IMR-90 (cell line): ENCODE results near the gene EZR. TPM values are rescaled to one million over a fixed set of nuclear protein-coding genes. Genes with fewer than 3 reads are reported as not detected.

Experiments used
- ATAC-seq: fragments of 200-7000 bp; cut with Tn5 transposase; 2 replicates; pipeline ENCODE4 v1.9.1; 2020; ENCODE audit warnings: low read depth, mild to moderate bottlenecking, moderate library complexity
- BruUV-seq: library from RNA; stranded (reverse); fragments of 400-500 nt; replicated peaks from 2 replicates; lab custom pipeline; 2021; lab: Mats Ljungman, UMichigan
- CTCF ChIA-PET: fragments of 300-600 bp; formaldehyde crosslinking; extraction: SDS; loops from one replicate; lab custom pipeline; 2021; ENCODE audit warnings: antibody characterized with exemption; lab: Yijun Ruan, JAX
- POLR2A ChIA-PET: fragments of 300-600 bp; sonication (Branson Sonifier 250); formaldehyde crosslinking; loops from one replicate; lab custom pipeline; 2022; ENCODE audit warnings: antibody characterized with exemption; ENCODE audit not compliant: unreplicated experiment; lab: Charles Lee
- DNase-seq: peaks from one replicate; pipeline ENCODE4 v3.0.0; 2013
- H2AFZ ChIP-seq: replicated peaks from 2 replicates; pipeline ENCODE3; 2013; ENCODE audit warnings: low read length, mild to moderate bottlenecking; ENCODE audit not compliant: poor library complexity
- H2AK5ac ChIP-seq: 2 replicates; pipeline ENCODE4 v1.6.1; 2013; ENCODE audit warnings: low read depth, low read length, inconsistent platforms
- H2AK9ac ChIP-seq: replicated peaks from 2 replicates; pipeline ENCODE3; 2013; ENCODE audit warnings: mild to moderate bottlenecking, low read depth, low read length, moderate library complexity; ENCODE audit not compliant: poor library complexity
- H2BK120ac ChIP-seq: 2 replicates; pipeline ENCODE4 v1.6.1; 2013; ENCODE audit warnings: low read depth, low read length, inconsistent platforms
- H2BK15ac ChIP-seq: 3 replicates; pipeline ENCODE4 v1.6.1; 2013; ENCODE audit warnings: low read depth, low read length, inconsistent platforms
- H2BK20ac ChIP-seq: 2 replicates; pipeline ENCODE4 v1.6.1; 2013; ENCODE audit warnings: low read depth, mild to moderate bottlenecking, inconsistent platforms, low read length, moderate library complexity
- H2BK5ac ChIP-seq: 2 replicates; pipeline ENCODE4 v1.6.1; 2013; ENCODE audit warnings: mild to moderate bottlenecking, low read depth, low read length, inconsistent platforms; ENCODE audit not compliant: poor library complexity, severe bottlenecking
- H3K14ac ChIP-seq: replicated peaks from 2 replicates; pipeline ENCODE4 v1.6.1; 2013; ENCODE audit warnings: low read depth, low read length, inconsistent platforms
- H3K18ac ChIP-seq: 2 replicates; pipeline ENCODE4 v1.6.1; 2013; ENCODE audit warnings: low read depth, low read length, control low read depth
- H3K23ac ChIP-seq: 2 replicates; pipeline ENCODE4 v1.6.1; 2013; ENCODE audit warnings: low read depth, low read length, inconsistent platforms
- H3K27ac ChIP-seq: 2 replicates; pipeline ENCODE4 v1.5.1; 2013; ENCODE audit warnings: mild to moderate bottlenecking, control low read depth, low read length; ENCODE audit not compliant: insufficient read depth
- H3K27me3 ChIP-seq: 2 replicates; pipeline ENCODE4 v1.6.1; 2013; ENCODE audit warnings: low read length; ENCODE audit not compliant: control insufficient read depth, insufficient read depth
- H3K36me3 ChIP-seq: 2 replicates; pipeline ENCODE4 v1.6.1; 2013; ENCODE audit warnings: low read length, mixed read lengths; ENCODE audit not compliant: control insufficient read depth, insufficient read depth
- H3K4ac ChIP-seq: 2 replicates; pipeline ENCODE4 v1.6.1; 2013; ENCODE audit warnings: low read depth, low read length, inconsistent platforms
- H3K4me1 ChIP-seq: 2 replicates; pipeline ENCODE4 v1.6.1; 2013; ENCODE audit warnings: low read length, mixed read lengths; ENCODE audit not compliant: control insufficient read depth, insufficient read depth
- H3K4me2 ChIP-seq: 2 replicates; pipeline ENCODE4 v1.6.1; 2013; ENCODE audit warnings: low read depth, mild to moderate bottlenecking, control low read depth, low read length, moderate library complexity
- H3K4me3 ChIP-seq: 2 replicates; pipeline ENCODE4 v1.5.1; 2013; ENCODE audit warnings: low read depth, mild to moderate bottlenecking, control low read depth, low read length, moderate library complexity; ENCODE audit not compliant: insufficient read depth
- H3K56ac ChIP-seq: 2 replicates; pipeline ENCODE4 v1.6.1; 2013; ENCODE audit warnings: low read length, inconsistent platforms; ENCODE audit not compliant: insufficient read depth; ENCODE audit errors: extremely low read depth
- H3K79me1 ChIP-seq, 2 experiments: 2 replicates each; pipeline ENCODE4 v1.6.1; 2013; ENCODE audit warnings: low read length in 2 of 2, inconsistent platforms in 1 of 2, low read depth in 1 of 2
- H3K9ac ChIP-seq: 2 replicates; pipeline ENCODE4 v1.6.1; 2013; ENCODE audit warnings: low read depth, low read length, control low read depth
- H3K9me1 ChIP-seq: 2 replicates; pipeline ENCODE4 v1.6.1; 2013; ENCODE audit warnings: low read length, inconsistent platforms; ENCODE audit not compliant: insufficient read depth
- H3K9me3 ChIP-seq: 2 replicates; pipeline ENCODE4 v1.6.1; 2013; ENCODE audit warnings: low read length; ENCODE audit not compliant: control insufficient read depth, insufficient read depth
- H4K20me1 ChIP-seq: 2 replicates; pipeline ENCODE4 v1.6.1; 2013; ENCODE audit warnings: low read length, inconsistent platforms; ENCODE audit not compliant: insufficient read depth
- H4K5ac ChIP-seq: 2 replicates; pipeline ENCODE4 v1.6.1; 2013; ENCODE audit warnings: mild to moderate bottlenecking, low read depth, low read length, control low read depth
- H4K8ac ChIP-seq, 2 experiments: 2 replicates each; pipeline ENCODE4 v1.6.1; 2013; ENCODE audit warnings: low read depth in 2 of 2, low read length in 2 of 2, control low read depth in 1 of 2, inconsistent platforms in 1 of 2
- H4K91ac ChIP-seq: 2 replicates; pipeline ENCODE4 v1.6.1; 2013; ENCODE audit warnings: low read depth, low read length, inconsistent platforms; ENCODE audit not compliant: insufficient read depth
- BHLHE40 ChIP-seq: fragments of 150-350 bp; IDR thresholded peaks from 2 replicates; pipeline ENCODE4 v1.6.1; 2016; ENCODE audit warnings: mild to moderate bottlenecking, low read depth, low read length
- CEBPB ChIP-seq: IDR thresholded peaks from 2 replicates; pipeline ENCODE4 v1.6.1; 2012; ENCODE audit warnings: low read depth, low read length, improper control_type of control experiment
- CHD1 ChIP-seq: IDR thresholded peaks from 2 replicates; pipeline ENCODE4 v1.6.1; 2012; ENCODE audit warnings: low read depth, low read length, improper control_type of control experiment
- FOS ChIP-seq: fragments of 150-350 bp; IDR thresholded peaks from 2 replicates; pipeline ENCODE4 v1.6.1; 2016; ENCODE audit warnings: low read depth, low read length
- MAFK ChIP-seq: IDR thresholded peaks from 2 replicates; pipeline ENCODE4 v1.6.1; 2012; ENCODE audit warnings: low read depth, low read length, improper control_type of control experiment
- MAZ ChIP-seq: IDR thresholded peaks from 2 replicates; pipeline ENCODE4 v1.6.1; 2012; ENCODE audit warnings: low read depth, mild to moderate bottlenecking, low read length, improper control_type of control experiment, moderate library complexity, borderline replicate concordance
- MXI1 ChIP-seq: IDR thresholded peaks from 2 replicates; pipeline ENCODE4 v1.6.1; 2012; ENCODE audit warnings: low read depth, mild to moderate bottlenecking, low read length, moderate library complexity, borderline replicate concordance
- NFE2L2 ChIP-seq: fragments of 150-350 bp; IDR thresholded peaks from 2 replicates; pipeline ENCODE4 v1.6.1; 2016; ENCODE audit warnings: low read depth, mild to moderate bottlenecking, low read length
- POLR2A ChIP-seq: IDR thresholded peaks from 2 replicates; pipeline ENCODE4 v1.6.1; 2012; ENCODE audit warnings: mild to moderate bottlenecking, low read depth, low read length
- RAD21 ChIP-seq: IDR thresholded peaks from 2 replicates; pipeline ENCODE4 v1.6.1; 2012; ENCODE audit warnings: low read length, improper control_type of control experiment
- RCOR1 ChIP-seq: IDR thresholded peaks from 2 replicates; pipeline ENCODE4 v1.6.1; 2012; ENCODE audit warnings: mild to moderate bottlenecking, low read length, improper control_type of control experiment; ENCODE audit not compliant: insufficient replicate concordance
- RFX5 ChIP-seq: IDR thresholded peaks from 2 replicates; pipeline ENCODE4 v1.8.0; 2012; ENCODE audit warnings: low read depth, mild to moderate bottlenecking, low read length, moderate library complexity
- SMC3 ChIP-seq: fragments of 150-350 bp; IDR thresholded peaks from 2 replicates; pipeline ENCODE4 v1.6.1; 2016; ENCODE audit warnings: low read depth, mild to moderate bottlenecking, antibody characterized with exemption, low read length, moderate library complexity
- USF2 ChIP-seq: fragments of 150-350 bp; IDR thresholded peaks from 2 replicates; pipeline ENCODE4 v1.6.1; 2017; ENCODE audit warnings: mild to moderate bottlenecking, antibody characterized with exemption, low read length, low read depth
- WGBS, 2 experiments: methylation state at CpG; one replicate each; pipeline versions ENCODE4 v1.1.5 to v1.1.7; 2013; ENCODE audit warnings: missing lambda C conversion rate in 2 of 2; ENCODE audit not compliant: insufficient read length in 1 of 2; ENCODE audit errors: extremely low coverage in 2 of 2; 5-methylcytosine and 5-hydroxymethylcytosine counted together
- dilution Hi-C: fragments of 300-500 bp; cut with HindIII; formaldehyde crosslinking; loops from one replicate; pipeline ENCODE4 v1.14.3; 2018; ENCODE audit warnings: low sequenced_read_pairs; ENCODE audit not compliant: unreplicated experiment
- in situ Hi-C: fragments of 300-500 bp; cut with MboI; formaldehyde crosslinking; loops from 3 replicates; pipeline ENCODE4 v1.14.3; 2019; ENCODE audit warnings: low sequenced_read_pairs, inconsistent platforms, mixed read lengths
- intact Hi-C: fragments of 100-400 bp; cut with micrococcal nuclease; formaldehyde crosslinking; loops from 2 replicates; pipeline ENCODE4 v1.10.0; 2022
- polyA plus RNA-seq, 3 experiments: library from polyadenylated mRNA; depleted of rRNA; stranded (reverse); fragments of >200 nt; gene quantifications; 2 replicates each; pipeline ENCODE4 v1.2.3, GENCODE V29; 2012; ENCODE audit warnings: low replicate concordance in 1 of 3
- total RNA-seq: library from RNA; depleted of rRNA; stranded (reverse); fragments of >200 nt; gene quantifications from 2 replicates; pipeline ENCODE4 v1.2.3, GENCODE V29; 2012
- TF ChIP-seq, protein P1 (sequence below): fragments of 150-350 bp; IDR thresholded peaks from 2 replicates; pipeline ENCODE4 v1.6.1; 2016; ENCODE audit warnings: low read depth, mild to moderate bottlenecking, low read length, moderate library complexity, borderline replicate concordance
- TF ChIP-seq, protein P2 (sequence below): conservative IDR thresholded peaks from 2 replicates; pipeline ENCODE4 v1.5.1; 2012; ENCODE audit warnings: mild to moderate bottlenecking, low read depth, low read length, improper control_type of control experiment

EZR gene
- total and polyA plus RNA-seq, 2 of the 4 experiments (the other 2 are of a cell fraction) = 83.8 to 145 TPM

DNA sequence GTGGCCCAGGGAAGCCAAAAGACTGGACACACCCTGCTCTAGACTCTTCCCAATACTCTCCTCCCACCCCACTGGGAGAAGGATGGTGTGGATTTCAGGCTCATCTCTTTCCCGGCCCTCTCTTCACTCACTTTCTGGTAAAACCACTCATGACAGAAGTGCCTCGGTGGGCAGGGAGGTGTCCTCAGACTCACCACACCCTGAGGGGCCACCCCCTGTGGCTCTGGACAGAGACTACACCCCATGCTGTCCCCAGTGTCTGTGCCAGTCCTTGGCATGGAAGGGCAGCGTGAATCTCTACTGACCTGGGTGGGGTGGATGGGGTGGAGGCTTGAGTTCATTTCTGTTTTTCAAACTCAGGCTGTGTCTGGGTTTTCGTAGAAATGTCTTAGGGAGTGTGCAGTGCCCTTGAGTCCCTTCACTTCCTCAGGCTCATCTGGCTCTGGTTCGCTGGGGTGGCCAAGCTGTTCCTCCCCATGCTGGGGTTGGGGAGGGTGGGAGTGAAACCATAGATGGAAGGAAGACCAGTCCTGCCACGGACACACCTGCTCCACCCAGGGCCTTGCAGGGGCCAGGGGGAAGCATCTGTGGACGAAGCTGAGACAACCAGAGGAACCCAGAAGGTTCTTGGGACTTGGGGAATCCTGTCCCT, 59.1 kb downstream of the EZR start:
- H3K4me2 ChIP-seq = no peak overlapping the region
- H2BK15ac ChIP-seq = no peak overlapping the region
- H3K36me3 ChIP-seq = peaks cover 2% of the 10 kb centered on the region; the same call in 1 of the 2 replicates
- H4K91ac ChIP-seq = no peak overlapping the region
- no peak overlapping the region for H4K8ac ChIP-seq
- ChIA-PET CTCF (interaction anchor here (0.6 kb wide), 1 partner anchor 69 kb away, joined by 3 read pairs; no protein-coding TSS in a partner anchor), POLR2A (no interaction called here)
- no peak overlapping the region for H3K4ac ChIP-seq
- no peaks in the 10 kb centered on the region for H3K9me3 ChIP-seq
- H3K9ac ChIP-seq = no peak overlapping the region
- 80% methylated on average over 1 of the region's 7 CpGs; no CpG with 5 or more reads in 1 of the 2 experiments for WGBS, 2 experiments
- peaks cover 5% of the 10 kb centered on the region; the same call in 1 of the 2 replicates for H3K9me1 ChIP-seq
- H2AK5ac ChIP-seq = no peak overlapping the region
- H4K5ac ChIP-seq = no peak overlapping the region
- ATAC-seq (no peak), DNase-seq (no peak)
- no peak overlapping the region for H3K23ac ChIP-seq
- no peak overlapping the region for H3K14ac ChIP-seq
- H2BK5ac ChIP-seq = no peak overlapping the region
- BruUV-seq = no TSS peak
- no peaks in the 10 kb centered on the region; the same call in 1 of the 2 replicates for H4K20me1 ChIP-seq
- no peaks in the 10 kb centered on the region for H3K79me1 ChIP-seq
- H3K56ac ChIP-seq = no peak overlapping the region
- no peak overlapping the region for H3K18ac ChIP-seq
- intact Hi-C loops (no loop called here), in situ Hi-C loops (no loop called here), dilution Hi-C loops (no loop called here)
- no peaks in the 10 kb centered on the region for H3K27me3 ChIP-seq
- no peak overlapping the region for H2AFZ ChIP-seq
- H3K4me3 ChIP-seq = no peak overlapping the region
- no peak overlapping the region for H2BK20ac ChIP-seq
- H2AK9ac ChIP-seq = no peak overlapping the region
- no peak overlapping the region for H2BK120ac ChIP-seq
- no peaks in the 10 kb centered on the region; the same call in 1 of the 2 replicates for H3K4me1 ChIP-seq
- TF ChIP-seq POLR2A (no peak), RCOR1 (no peak), MXI1 (no peak), FOS (no peak), MAZ (no peak), RAD21 (no peak), RFX5 (no peak), USF2 (no peak), CHD1 (no peak), MAFK (no peak), CEBPB (no peak), BHLHE40 (no peak), NFE2L2 (no peak), SMC3 (no peak)
- TF ChIP-seq, protein P1, sequence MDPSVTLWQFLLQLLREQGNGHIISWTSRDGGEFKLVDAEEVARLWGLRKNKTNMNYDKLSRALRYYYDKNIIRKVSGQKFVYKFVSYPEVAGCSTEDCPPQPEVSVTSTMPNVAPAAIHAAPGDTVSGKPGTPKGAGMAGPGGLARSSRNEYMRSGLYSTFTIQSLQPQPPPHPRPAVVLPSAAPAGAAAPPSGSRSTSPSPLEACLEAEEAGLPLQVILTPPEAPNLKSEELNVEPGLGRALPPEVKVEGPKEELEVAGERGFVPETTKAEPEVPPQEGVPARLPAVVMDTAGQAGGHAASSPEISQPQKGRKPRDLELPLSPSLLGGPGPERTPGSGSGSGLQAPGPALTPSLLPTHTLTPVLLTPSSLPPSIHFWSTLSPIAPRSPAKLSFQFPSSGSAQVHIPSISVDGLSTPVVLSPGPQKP = no peak
- TF ChIP-seq, protein P2, sequence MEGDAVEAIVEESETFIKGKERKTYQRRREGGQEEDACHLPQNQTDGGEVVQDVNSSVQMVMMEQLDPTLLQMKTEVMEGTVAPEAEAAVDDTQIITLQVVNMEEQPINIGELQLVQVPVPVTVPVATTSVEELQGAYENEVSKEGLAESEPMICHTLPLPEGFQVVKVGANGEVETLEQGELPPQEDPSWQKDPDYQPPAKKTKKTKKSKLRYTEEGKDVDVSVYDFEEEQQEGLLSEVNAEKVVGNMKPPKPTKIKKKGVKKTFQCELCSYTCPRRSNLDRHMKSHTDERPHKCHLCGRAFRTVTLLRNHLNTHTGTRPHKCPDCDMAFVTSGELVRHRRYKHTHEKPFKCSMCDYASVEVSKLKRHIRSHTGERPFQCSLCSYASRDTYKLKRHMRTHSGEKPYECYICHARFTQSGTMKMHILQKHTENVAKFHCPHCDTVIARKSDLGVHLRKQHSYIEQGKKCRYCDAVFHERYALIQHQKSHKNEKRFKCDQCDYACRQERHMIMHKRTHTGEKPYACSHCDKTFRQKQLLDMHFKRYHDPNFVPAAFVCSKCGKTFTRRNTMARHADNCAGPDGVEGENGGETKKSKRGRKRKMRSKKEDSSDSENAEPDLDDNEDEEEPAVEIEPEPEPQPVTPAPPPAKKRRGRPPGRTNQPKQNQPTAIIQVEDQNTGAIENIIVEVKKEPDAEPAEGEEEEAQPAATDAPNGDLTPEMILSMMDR = no peak
- H3K27ac ChIP-seq = no peak overlapping the region
